ENCODE data around the gene ASB13. TPM values are rescaled to one million over a fixed set of nuclear protein-coding genes. Genes with fewer than 3 reads are reported as not detected.

Gene ASB13
- total and polyA plus RNA-seq, 2 experiments from 2014 or later: 11.6 to 20.2 TPM

DNA sequence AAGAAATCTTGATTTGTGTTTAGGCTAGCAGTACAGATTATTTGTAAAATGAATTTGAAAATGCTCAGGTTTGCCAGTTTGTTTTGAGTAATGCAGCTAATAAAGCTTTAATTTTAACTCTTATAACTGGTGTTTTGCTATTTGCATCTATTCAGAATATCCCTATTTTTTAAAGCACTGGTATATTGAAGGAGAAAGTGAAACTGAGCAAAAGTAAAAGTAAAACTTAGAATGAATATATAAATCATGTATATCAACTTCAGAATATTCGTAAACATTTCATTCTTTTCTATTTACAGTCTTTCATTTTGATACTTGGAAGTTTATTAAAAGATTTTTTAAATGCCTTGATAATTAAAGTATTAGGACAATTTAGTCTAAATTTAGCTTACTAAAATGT lies 44.5 kb upstream of the ASB13 start (continued):
- TF ChIP-seq, protein P1, sequence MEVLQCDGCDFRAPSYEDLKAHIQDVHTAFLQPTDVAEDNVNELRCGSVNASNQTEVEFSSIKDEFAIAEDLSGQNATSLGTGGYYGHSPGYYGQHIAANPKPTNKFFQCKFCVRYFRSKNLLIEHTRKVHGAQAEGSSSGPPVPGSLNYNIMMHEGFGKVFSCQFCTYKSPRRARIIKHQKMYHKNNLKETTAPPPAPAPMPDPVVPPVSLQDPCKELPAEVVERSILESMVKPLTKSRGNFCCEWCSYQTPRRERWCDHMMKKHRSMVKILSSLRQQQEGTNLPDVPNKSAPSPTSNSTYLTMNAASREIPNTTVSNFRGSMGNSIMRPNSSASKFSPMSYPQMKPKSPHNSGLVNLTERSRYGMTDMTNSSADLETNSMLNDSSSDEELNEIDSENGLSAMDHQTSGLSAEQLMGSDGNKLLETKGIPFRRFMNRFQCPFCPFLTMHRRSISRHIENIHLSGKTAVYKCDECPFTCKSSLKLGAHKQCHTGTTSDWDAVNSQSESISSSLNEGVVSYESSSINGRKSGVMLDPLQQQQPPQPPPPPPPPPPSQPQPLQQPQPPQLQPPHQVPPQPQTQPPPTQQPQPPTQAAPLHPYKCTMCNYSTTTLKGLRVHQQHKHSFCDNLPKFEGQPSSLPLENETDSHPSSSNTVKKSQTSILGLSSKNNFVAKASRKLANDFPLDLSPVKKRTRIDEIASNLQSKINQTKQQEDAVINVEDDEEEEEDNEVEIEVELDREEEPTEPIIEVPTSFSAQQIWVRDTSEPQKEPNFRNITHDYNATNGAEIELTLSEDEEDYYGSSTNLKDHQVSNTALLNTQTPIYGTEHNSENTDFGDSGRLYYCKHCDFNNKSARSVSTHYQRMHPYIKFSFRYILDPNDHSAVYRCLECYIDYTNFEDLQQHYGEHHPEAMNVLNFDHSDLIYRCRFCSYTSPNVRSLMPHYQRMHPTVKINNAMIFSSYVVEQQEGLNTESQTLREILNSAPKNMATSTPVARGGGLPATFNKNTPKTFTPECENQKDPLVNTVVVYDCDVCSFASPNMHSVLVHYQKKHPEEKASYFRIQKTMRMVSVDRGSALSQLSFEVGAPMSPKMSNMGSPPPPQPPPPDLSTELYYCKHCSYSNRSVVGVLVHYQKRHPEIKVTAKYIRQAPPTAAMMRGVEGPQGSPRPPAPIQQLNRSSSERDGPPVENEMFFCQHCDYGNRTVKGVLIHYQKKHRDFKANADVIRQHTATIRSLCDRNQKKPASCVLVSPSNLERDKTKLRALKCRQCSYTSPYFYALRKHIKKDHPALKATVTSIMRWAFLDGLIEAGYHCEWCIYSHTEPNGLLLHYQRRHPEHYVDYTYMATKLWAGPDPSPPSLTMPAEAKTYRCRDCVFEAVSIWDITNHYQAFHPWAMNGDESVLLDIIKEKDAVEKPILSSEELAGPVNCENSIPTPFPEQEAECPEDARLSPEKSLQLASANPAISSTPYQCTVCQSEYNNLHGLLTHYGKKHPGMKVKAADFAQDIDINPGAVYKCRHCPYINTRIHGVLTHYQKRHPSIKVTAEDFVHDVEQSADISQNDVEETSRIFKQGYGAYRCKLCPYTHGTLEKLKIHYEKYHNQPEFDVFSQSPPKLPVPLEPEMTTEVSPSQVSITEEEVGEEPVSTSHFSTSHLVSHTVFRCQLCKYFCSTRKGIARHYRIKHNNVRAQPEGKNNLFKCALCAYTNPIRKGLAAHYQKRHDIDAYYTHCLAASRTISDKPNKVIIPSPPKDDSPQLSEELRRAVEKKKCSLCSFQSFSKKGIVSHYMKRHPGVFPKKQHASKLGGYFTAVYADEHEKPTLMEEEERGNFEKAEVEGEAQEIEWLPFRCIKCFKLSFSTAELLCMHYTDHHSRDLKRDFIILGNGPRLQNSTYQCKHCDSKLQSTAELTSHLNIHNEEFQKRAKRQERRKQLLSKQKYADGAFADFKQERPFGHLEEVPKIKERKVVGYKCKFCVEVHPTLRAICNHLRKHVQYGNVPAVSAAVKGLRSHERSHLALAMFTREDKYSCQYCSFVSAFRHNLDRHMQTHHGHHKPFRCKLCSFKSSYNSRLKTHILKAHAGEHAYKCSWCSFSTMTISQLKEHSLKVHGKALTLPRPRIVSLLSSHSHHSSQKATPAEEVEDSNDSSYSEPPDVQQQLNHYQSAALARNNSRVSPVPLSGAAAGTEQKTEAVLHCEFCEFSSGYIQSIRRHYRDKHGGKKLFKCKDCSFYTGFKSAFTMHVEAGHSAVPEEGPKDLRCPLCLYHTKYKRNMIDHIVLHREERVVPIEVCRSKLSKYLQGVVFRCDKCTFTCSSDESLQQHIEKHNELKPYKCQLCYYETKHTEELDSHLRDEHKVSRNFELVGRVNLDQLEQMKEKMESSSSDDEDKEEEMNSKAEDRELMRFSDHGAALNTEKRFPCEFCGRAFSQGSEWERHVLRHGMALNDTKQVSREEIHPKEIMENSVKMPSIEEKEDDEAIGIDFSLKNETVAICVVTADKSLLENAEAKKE (CRISPR knock-in tag; IDR thresholded peaks at IDR 0.05): no peak
- TF ChIP-seq JUNB (IDR thresholded peaks at IDR 0.05; ENCODE audit: unreplicated experiment) (no peak), CREB1 (CRISPR knock-in tag; IDR thresholded peaks at IDR 0.05; ENCODE audit: low read depth) (no peak)
- TF ChIP-seq, protein P2, sequence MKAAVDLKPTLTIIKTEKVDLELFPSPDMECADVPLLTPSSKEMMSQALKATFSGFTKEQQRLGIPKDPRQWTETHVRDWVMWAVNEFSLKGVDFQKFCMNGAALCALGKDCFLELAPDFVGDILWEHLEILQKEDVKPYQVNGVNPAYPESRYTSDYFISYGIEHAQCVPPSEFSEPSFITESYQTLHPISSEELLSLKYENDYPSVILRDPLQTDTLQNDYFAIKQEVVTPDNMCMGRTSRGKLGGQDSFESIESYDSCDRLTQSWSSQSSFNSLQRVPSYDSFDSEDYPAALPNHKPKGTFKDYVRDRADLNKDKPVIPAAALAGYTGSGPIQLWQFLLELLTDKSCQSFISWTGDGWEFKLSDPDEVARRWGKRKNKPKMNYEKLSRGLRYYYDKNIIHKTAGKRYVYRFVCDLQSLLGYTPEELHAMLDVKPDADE (IDR thresholded peaks at IDR 0.05): no peak

GRCh38 chr10:5709865-5710264 lies 43.5 kb upstream of the ASB13 start:
- no peaks in the 10 kb centered on the region for H3K36me3 ChIP-seq (ENCODE audit: insufficient read depth)
- H3K9me2 ChIP-seq (ENCODE audit: insufficient read depth): no peaks in the 10 kb centered on the region
- H3F3A ChIP-seq (replicated peaks; ENCODE audit: low read depth): no peaks in the 10 kb centered on the region
- H3K4me3 ChIP-seq: no peak overlapping the region
- Mint-ChIP-seq H3K27me3 (ENCODE audit: insufficient read depth, low read depth, poor library complexity) (no peaks in the 10 kb centered on the region), H3K4me1 (peaks cover 21% of the 10 kb centered on the region), H3K9me3 (no peaks in the 10 kb centered on the region), H3K4me3 (no peak overlapping the region), H3K27ac (no peak overlapping the region), H3K36me3 (ENCODE audit: low read depth) (no peaks in the 10 kb centered on the region)
- no peak overlapping the region for H3K27ac ChIP-seq (ENCODE audit: low read depth)
- no peaks in the 10 kb centered on the region for H3K27me3 ChIP-seq (ENCODE audit: insufficient read depth)
- H3K4me1 ChIP-seq (ENCODE audit: insufficient read depth): peaks cover 5% of the 10 kb centered on the region; the same call in 1 of the 2 replicates
- no peak overlapping the region for H2AFZ ChIP-seq
- 0 out of 2 replicates have a peak, but pooled peaks cover 7% of the 10 kb centered on the region for H4K20me1 ChIP-seq (replicated peaks; ENCODE audit: insufficient read depth)
- peaks cover 95% of the 10 kb centered on the region for H3K79me2 ChIP-seq (replicated peaks; ENCODE audit: insufficient read depth)
- no peak for DNase-seq (ENCODE audit: low spot score)
- no peak overlapping the region for H3K4me2 ChIP-seq
- ATAC-seq: no peak
- TF ChIP-seq JUNB (IDR thresholded peaks at IDR 0.05; ENCODE audit: unreplicated experiment) (no peak), CREB1 (CRISPR knock-in tag; IDR thresholded peaks at IDR 0.05; ENCODE audit: low read depth) (no peak), STAT1 (IDR thresholded peaks at IDR 0.05; ENCODE audit: unreplicated experiment) (no peak)
- TF ChIP-seq, protein P1 (CRISPR knock-in tag; IDR thresholded peaks at IDR 0.05): no peak
- TF ChIP-seq, protein P2 (IDR thresholded peaks at IDR 0.05): no peak

All from GM23338 (cell line).